Dendritic cell treated with granulocyte-macrophage colony-stimulating factor and Interleukin-4, amounts not matched to agents 40 ng/mL and 50 ng/mL, for 4 days (primary cell): ENCODE data around the gene SLC6A7.

Experiments
- H3K27ac Mint-ChIP-seq: one replicate; pipeline ENCODE4 v1.8.0; 2022; ENCODE audit warnings: mild to moderate bottlenecking, mixed read lengths
- H3K27me3 Mint-ChIP-seq: one replicate; pipeline ENCODE4 v1.8.0; 2022; ENCODE audit warnings: mild to moderate bottlenecking, mixed read lengths
- H3K36me3 Mint-ChIP-seq: one replicate; pipeline ENCODE4 v1.8.0; 2022; ENCODE audit warnings: low read depth, mixed read lengths
- H3K4me1 Mint-ChIP-seq: one replicate; pipeline ENCODE4 v1.8.0; 2022; ENCODE audit warnings: low read depth, mixed read lengths
- H3K4me3 Mint-ChIP-seq: one replicate; pipeline ENCODE4 v1.8.0; 2022; ENCODE audit warnings: mild to moderate bottlenecking, moderate library complexity, mixed read lengths
- H3K9me3 Mint-ChIP-seq: one replicate; pipeline ENCODE4 v1.8.0; 2022; ENCODE audit warnings: mixed read lengths
- intact Hi-C: fragments of 100-400 bp; cut with micrococcal nuclease; formaldehyde crosslinking; loops from one replicate; pipeline ENCODE4 v1.15.0; 2022

Gene SLC6A7

GRCh38 chr5:150189728-150190502 lies at the start of gene SLC6A7:
Gene SLC6A7, plus strand, starts transcription at chr5:150190062. Its CDS starts 266 bp downstream, at chr5:150190328.
- no peak within 1 kb of the TSS for H3K27ac Mint-ChIP-seq
- H3K36me3 Mint-ChIP-seq, result no peaks in the 10 kb centered on the region
- H3K4me3 Mint-ChIP-seq, result no peak within 1 kb of the TSS
- intact Hi-C loops, result no loop called here
- H3K27me3 Mint-ChIP-seq, result peaks cover 64% of the 10 kb centered on the region
- peaks cover 22% of the 10 kb centered on the region for H3K4me1 Mint-ChIP-seq
- no peaks in the 10 kb centered on the region for H3K9me3 Mint-ChIP-seq

- Mint-ChIP-seq H3K27me3 (peaks cover 6% of the 10 kb centered on the region), H3K4me3 (no peak overlapping the region), H3K9me3 (no peaks in the 10 kb centered on the region), H3K4me1 (peaks cover 54% of the 10 kb centered on the region), H3K27ac (no peak overlapping the region), H3K36me3 (no peaks in the 10 kb centered on the region)
- intact Hi-C loops, result no loop called here
These were observed 49.0 kb upstream of the SLC6A7 start for GRCh38 chr5:150140830-150141229.

- H3K27ac Mint-ChIP-seq, result no peak overlapping the region
- no peaks in the 10 kb centered on the region for H3K36me3 Mint-ChIP-seq
- H3K27me3 Mint-ChIP-seq, result peaks cover 8% of the 10 kb centered on the region
- no peaks in the 10 kb centered on the region for H3K9me3 Mint-ChIP-seq
- intact Hi-C loops, result no loop called here
- no peak overlapping the region for H3K4me3 Mint-ChIP-seq
- peaks cover 57% of the 10 kb centered on the region for H3K4me1 Mint-ChIP-seq
These were observed 48.2 kb upstream of the SLC6A7 start for GRCh38 chr5:150141544-150142184.

GRCh38 chr5:150142185-150142958 lies 47.5 kb upstream of the SLC6A7 start:
- Mint-ChIP-seq H3K9me3 (no peaks in the 10 kb centered on the region), H3K27ac (peak overlapping the region; percentile 77), H3K27me3 (peaks cover 8% of the 10 kb centered on the region), H3K4me3 (peak overlapping the region; percentile 25), H3K36me3 (no peaks in the 10 kb centered on the region), H3K4me1 (peaks cover 57% of the 10 kb centered on the region)
- intact Hi-C loops, result no loop called here

GRCh38 chr5:150142959-150143349 lies 46.9 kb upstream of the SLC6A7 start:
- peak overlapping the region; percentile 25 for H3K4me3 Mint-ChIP-seq

GRCh38 chr5:150143350-150144245 lies 46.3 kb upstream of the SLC6A7 start:
- Mint-ChIP-seq H3K27ac (peak overlapping the region; percentile 77), H3K4me3 (no peak overlapping the region), H3K27me3 (peaks cover 2% of the 10 kb centered on the region), H3K9me3 (no peaks in the 10 kb centered on the region), H3K36me3 (no peaks in the 10 kb centered on the region), H3K4me1 (peaks cover 57% of the 10 kb centered on the region)
- intact Hi-C loops, result no loop called here

More at GRCh38 chr5:150142959-150143349, 46.9 kb upstream of the SLC6A7 start:
- H3K36me3 Mint-ChIP-seq, result no peaks in the 10 kb centered on the region
- H3K4me1 Mint-ChIP-seq, result peaks cover 57% of the 10 kb centered on the region
- peak overlapping the region; percentile 77 for H3K27ac Mint-ChIP-seq
- intact Hi-C loops, result no loop called here
- peaks cover 5% of the 10 kb centered on the region for H3K27me3 Mint-ChIP-seq
- H3K9me3 Mint-ChIP-seq, result no peaks in the 10 kb centered on the region

- intact Hi-C loops, result no loop called here
- Mint-ChIP-seq H3K27ac (peak overlapping the region; percentile 19), H3K4me1 (peaks cover 57% of the 10 kb centered on the region), H3K9me3 (no peaks in the 10 kb centered on the region), H3K27me3 (peaks cover 2% of the 10 kb centered on the region), H3K4me3 (no peak overlapping the region), H3K36me3 (no peaks in the 10 kb centered on the region)
These were observed 45.5 kb upstream of the SLC6A7 start for GRCh38 chr5:150144246-150144801.

- intact Hi-C loops, result no loop called here
- peaks cover 57% of the 10 kb centered on the region for H3K4me1 Mint-ChIP-seq
- H3K27ac Mint-ChIP-seq, result no peak overlapping the region
- no peak overlapping the region for H3K4me3 Mint-ChIP-seq
- no peaks in the 10 kb centered on the region for H3K9me3 Mint-ChIP-seq
- H3K27me3 Mint-ChIP-seq, result peaks cover 2% of the 10 kb centered on the region
- no peaks in the 10 kb centered on the region for H3K36me3 Mint-ChIP-seq
These were observed 45.0 kb upstream of the SLC6A7 start for GRCh38 chr5:150144879-150145278.

- no peak overlapping the region for H3K27ac Mint-ChIP-seq
- H3K4me3 Mint-ChIP-seq, result no peak overlapping the region
- no peaks in the 10 kb centered on the region for H3K36me3 Mint-ChIP-seq
- H3K4me1 Mint-ChIP-seq, result peaks cover 47% of the 10 kb centered on the region
- peaks cover 2% of the 10 kb centered on the region for H3K27me3 Mint-ChIP-seq
- intact Hi-C loops, result no loop called here
- no peaks in the 10 kb centered on the region for H3K9me3 Mint-ChIP-seq
These were observed 43.6 kb upstream of the SLC6A7 start for GRCh38 chr5:150146235-150146634.

GRCh38 chr5:150146862-150147601 lies 42.8 kb upstream of the SLC6A7 start:
- intact Hi-C loops, result no loop called here
- H3K36me3 Mint-ChIP-seq, result no peaks in the 10 kb centered on the region
- no peak overlapping the region for H3K4me3 Mint-ChIP-seq
- H3K9me3 Mint-ChIP-seq, result no peaks in the 10 kb centered on the region
- peaks cover 39% of the 10 kb centered on the region for H3K4me1 Mint-ChIP-seq
- H3K27me3 Mint-ChIP-seq, result peaks cover 2% of the 10 kb centered on the region
- no peak overlapping the region for H3K27ac Mint-ChIP-seq

- Mint-ChIP-seq H3K27me3 (peaks cover 2% of the 10 kb centered on the region), H3K4me1 (peaks cover 35% of the 10 kb centered on the region), H3K4me3 (no peak overlapping the region), H3K9me3 (no peaks in the 10 kb centered on the region), H3K27ac (no peak overlapping the region), H3K36me3 (no peaks in the 10 kb centered on the region)
- intact Hi-C loops, result no loop called here
These were observed 42.2 kb upstream of the SLC6A7 start for GRCh38 chr5:150147670-150148069.

- H3K9me3 Mint-ChIP-seq, result no peaks in the 10 kb centered on the region
- H3K27me3 Mint-ChIP-seq, result peaks cover 2% of the 10 kb centered on the region
- no peak overlapping the region for H3K4me3 Mint-ChIP-seq
- peaks cover 29% of the 10 kb centered on the region for H3K4me1 Mint-ChIP-seq
- intact Hi-C loops, result no loop called here
- no peaks in the 10 kb centered on the region for H3K36me3 Mint-ChIP-seq
- H3K27ac Mint-ChIP-seq, result no peak overlapping the region
These were observed 41.5 kb upstream of the SLC6A7 start for GRCh38 chr5:150148117-150148927.
